Choroid plexus epithelial cell (primary cell): Measurements from ENCODE around the gene MMP17.
A peak's percentile ranks its signal among the peaks of the same experiment; 100 is the strongest.
"Not testable (repeated sequence)": the region's sequence is repeated elsewhere in the genome, so short reads cannot be mapped to it uniquely, and the experiment has no call there.

Experiments
- DNase-seq: peaks from one replicate; pipeline ENCODE4 v3.0.0-alpha.2; 2010; ENCODE audit warnings: low read depth
- H3K4me3 ChIP-seq: 2 replicates; pipeline ENCODE4 v1.5.1; 2011; ENCODE audit warnings: low read depth, mild to moderate bottlenecking, control low read depth, low read length, moderate library complexity
- TF ChIP-seq, protein P1 (sequence below): conservative IDR thresholded peaks from 2 replicates; pipeline ENCODE4 v1.5.1; 2011; ENCODE audit warnings: low read depth, mild to moderate bottlenecking, control low read depth, inconsistent platforms, low read length, moderate library complexity

The MMP17 gene

DNA sequence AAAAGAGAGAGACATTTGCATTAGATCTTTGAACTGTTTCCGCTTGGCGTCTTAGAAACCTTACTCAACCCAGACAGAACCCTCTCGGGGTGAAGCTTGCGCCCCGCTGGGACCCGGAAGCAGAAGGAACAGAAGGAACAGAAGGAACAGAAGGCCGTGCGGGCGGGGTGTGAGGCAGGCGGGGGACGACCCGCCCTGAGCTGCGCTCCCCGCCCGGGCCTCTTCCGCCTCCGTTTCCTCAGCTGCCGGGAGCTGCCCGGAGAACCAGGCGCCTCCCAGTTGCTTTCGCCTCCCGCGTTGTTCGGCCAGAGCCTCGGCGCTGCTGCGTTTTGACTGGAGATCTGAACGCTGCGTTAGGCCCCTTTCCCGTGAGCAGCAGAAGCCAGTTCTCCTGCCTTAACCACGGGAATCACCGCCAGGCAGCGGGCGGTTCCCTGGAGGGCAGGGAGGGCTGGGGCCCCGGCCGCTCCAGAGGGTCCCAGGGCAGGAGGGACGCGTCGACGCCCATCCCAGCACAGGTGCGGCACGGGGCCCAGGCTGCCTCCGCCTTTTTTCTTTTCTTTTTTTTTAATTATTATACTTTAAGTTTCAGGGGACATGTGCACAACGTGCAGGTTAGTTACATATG is 19.3 kb upstream of the MMP17 start:
- peak overlapping the region; percentile 41 for H3K4me3 ChIP-seq
- TF ChIP-seq, protein P1, sequence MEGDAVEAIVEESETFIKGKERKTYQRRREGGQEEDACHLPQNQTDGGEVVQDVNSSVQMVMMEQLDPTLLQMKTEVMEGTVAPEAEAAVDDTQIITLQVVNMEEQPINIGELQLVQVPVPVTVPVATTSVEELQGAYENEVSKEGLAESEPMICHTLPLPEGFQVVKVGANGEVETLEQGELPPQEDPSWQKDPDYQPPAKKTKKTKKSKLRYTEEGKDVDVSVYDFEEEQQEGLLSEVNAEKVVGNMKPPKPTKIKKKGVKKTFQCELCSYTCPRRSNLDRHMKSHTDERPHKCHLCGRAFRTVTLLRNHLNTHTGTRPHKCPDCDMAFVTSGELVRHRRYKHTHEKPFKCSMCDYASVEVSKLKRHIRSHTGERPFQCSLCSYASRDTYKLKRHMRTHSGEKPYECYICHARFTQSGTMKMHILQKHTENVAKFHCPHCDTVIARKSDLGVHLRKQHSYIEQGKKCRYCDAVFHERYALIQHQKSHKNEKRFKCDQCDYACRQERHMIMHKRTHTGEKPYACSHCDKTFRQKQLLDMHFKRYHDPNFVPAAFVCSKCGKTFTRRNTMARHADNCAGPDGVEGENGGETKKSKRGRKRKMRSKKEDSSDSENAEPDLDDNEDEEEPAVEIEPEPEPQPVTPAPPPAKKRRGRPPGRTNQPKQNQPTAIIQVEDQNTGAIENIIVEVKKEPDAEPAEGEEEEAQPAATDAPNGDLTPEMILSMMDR: no peak
- DNase-seq: peak; percentile 47

DNA sequence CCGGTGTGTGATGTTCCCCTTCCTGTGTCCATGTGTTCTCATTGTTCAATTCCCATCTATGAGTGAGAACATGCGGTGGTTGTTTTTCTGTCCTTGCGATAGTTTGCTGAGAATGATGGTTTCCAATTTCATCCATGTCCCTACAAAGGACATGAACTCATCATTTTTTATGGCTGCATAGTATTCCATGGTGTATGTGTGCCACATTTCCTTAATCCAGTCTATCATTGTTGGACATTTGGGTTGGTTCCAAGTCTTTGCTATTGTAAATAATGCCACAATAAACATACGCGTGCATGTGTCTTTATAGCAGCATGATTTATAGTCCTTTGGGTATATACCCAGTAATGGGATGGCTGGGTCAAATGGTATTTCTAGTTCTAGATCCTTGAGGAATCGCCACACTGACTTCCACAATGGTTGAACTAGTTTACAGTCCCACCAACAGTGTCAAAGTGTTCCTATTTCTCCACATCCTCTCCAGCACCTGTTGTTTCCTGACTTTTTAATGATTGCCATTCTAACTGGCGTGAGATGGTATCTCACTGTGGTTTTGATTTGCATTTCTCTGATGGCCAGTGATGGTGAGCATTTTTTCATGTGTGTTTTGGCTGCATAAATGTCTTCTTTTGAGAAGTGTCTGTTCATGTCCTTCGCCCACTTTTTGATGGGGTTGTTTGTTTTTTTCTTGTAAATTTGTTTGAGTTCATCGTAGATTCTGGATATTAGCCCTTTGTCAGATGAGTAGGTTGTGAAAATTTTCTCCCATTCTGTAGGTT is 18.5 kb upstream of the MMP17 start:
- not testable (repeated sequence) for H3K4me3 ChIP-seq, DNase-seq

DNA sequence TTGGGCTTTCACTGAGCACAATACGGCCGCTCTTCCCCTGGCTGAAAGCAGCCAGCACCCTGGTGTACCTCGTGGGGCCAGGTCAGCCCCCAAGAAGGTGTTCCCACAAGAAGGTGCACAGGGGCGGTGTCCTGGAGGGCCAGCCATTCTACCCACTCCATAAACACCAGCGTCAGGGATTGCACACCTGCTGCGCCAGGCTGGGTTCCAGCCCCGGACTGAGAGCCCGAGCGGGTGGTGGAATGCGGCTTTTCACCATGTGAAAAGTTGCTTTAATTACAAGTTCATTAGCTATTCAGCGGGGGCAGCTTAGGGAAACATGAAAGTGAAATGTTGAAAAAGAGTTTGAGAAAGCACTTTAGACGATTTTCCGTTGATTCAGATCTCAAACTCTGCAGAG is 17.5 kb upstream of the MMP17 start:
- DNase-seq: no peak
- TF ChIP-seq, protein P1: no peak
- H3K4me3 ChIP-seq: no peak overlapping the region

DNA sequence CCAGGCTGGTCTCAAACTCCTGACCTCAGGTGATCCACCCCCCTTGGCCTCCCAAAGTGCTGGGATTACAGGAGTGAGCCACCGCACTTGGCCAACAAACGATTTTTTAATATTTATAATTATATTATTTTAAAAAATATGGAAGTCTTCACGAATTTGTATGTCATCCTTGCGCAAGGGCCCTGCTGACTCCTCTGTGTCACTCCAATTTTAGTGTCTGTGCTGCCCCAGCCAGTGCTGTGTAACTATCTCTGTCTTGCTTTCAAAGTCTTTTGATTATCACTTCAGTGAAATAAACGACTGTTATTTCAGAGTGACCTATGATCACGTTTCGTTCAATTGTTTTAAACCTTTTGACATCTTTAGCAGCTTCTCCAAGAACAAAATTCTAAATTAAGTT is 13.1 kb upstream of the MMP17 start:
- TF ChIP-seq, protein P1: no peak
- no peak overlapping the region for H3K4me3 ChIP-seq
- DNase-seq: no peak

DNA sequence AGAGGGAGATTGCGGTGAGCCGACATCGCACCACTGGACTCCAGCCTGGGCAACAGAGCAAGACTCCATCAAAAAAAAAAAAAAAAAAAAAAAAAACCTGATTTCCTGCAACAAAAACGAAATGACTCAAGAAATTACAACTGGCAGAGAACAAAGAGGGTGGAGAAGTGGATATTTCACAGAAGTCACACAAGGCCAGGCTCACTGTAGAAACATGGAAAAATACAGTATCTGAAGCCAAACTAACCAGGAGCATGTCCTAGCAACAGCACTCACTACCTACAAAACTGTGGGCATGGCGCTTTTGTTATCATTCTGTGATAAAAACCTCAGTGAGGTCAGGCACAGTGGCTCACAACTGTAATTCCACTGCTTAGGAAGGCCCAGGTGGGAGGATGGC is 11.7 kb upstream of the MMP17 start:
- H3K4me3 ChIP-seq: no peak overlapping the region
- TF ChIP-seq, protein P1: no peak
- no peak for DNase-seq

DNA sequence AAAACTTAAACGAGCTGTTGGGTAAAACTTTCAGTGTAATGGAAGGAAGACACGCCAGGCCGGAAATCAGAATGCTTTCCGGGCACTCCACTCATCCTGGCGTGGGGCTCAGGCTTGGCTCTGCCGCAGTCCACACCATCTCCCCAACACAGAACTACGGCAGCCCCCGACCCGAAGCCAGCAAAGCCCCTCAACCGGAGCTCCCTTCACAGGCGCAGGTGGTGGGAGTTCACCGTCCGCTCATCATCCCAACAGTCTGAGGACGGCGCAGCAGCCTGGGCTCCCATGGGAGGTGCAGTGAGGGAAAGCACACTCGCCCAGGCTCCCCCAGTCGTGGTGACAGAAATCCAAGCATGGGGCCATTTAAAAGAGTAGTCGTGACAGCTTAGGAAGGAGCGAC is 11.0 kb upstream of the MMP17 start:
- H3K4me3 ChIP-seq: no peak overlapping the region
- DNase-seq: no peak
- TF ChIP-seq, protein P1: no peak

DNA sequence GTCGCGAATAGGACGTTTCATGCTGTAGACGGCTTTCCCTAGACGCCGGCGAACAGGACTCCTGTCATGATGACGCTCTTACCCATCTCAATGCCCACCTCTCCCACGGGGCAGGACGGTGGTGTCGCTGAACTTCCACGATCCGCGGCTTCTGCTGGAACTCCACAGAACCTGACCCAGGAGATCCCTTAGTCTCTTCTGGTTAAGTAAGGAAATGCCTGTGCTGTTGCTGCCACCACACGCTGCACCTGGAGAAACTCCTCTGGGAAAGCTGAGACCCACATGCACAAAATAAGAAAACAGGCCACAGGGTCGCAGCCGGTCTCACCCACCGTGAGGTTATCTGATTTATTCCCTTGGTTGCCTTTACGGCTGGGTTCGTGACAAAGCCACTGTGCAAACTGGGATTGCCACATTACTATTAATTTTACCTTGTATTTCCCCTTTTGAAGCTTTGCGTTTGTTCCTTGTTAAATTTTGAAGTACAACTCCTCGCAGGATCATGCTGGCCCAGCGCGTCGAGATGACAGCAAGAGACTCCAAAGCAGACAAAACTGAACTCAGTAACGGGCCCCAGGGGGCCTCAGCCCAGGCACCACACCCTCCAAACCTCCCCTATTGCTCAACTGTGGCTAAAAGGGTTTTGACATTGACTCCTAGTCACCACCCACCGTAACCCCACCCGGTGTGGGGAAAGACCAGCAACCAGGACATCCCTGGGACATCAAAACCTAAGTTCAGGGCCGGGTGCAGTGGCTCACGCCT is 9.2 kb upstream of the MMP17 start:
- DNase-seq: no peak
- TF ChIP-seq, protein P1: no peak
- no peak overlapping the region for H3K4me3 ChIP-seq
